IMR-90 (cell line): ENCODE data around the gene NRXN2. TPM values are rescaled to one million over a fixed set of nuclear protein-coding genes. Genes with fewer than 3 reads are reported as not detected.

ENCODE experiments used
- ATAC-seq: fragments of 200-7000 bp; cut with Tn5 transposase; 2 replicates; pipeline ENCODE4 v1.9.1; 2020; ENCODE audit warnings: low read depth, mild to moderate bottlenecking, moderate library complexity
- BruUV-seq: library from RNA; stranded (reverse); fragments of 400-500 nt; replicated peaks from 2 replicates; lab custom pipeline; 2021; lab: Mats Ljungman, UMichigan
- CTCF ChIA-PET: fragments of 300-600 bp; formaldehyde crosslinking; extraction: SDS; loops from one replicate; lab custom pipeline; 2021; ENCODE audit warnings: antibody characterized with exemption; lab: Yijun Ruan, JAX
- POLR2A ChIA-PET: fragments of 300-600 bp; sonication (Branson Sonifier 250); formaldehyde crosslinking; loops from one replicate; lab custom pipeline; 2022; ENCODE audit warnings: antibody characterized with exemption; ENCODE audit not compliant: unreplicated experiment; lab: Charles Lee
- DNase-seq: peaks from one replicate; pipeline ENCODE4 v3.0.0; 2013
- H2AFZ ChIP-seq: replicated peaks from 2 replicates; pipeline ENCODE3; 2013; ENCODE audit warnings: low read length, mild to moderate bottlenecking; ENCODE audit not compliant: poor library complexity
- H2AK5ac ChIP-seq: 2 replicates; pipeline ENCODE4 v1.6.1; 2013; ENCODE audit warnings: low read depth, low read length, inconsistent platforms
- H2AK9ac ChIP-seq: replicated peaks from 2 replicates; pipeline ENCODE3; 2013; ENCODE audit warnings: mild to moderate bottlenecking, low read depth, low read length, moderate library complexity; ENCODE audit not compliant: poor library complexity
- H2BK120ac ChIP-seq: 2 replicates; pipeline ENCODE4 v1.6.1; 2013; ENCODE audit warnings: low read depth, low read length, inconsistent platforms
- H2BK15ac ChIP-seq: 3 replicates; pipeline ENCODE4 v1.6.1; 2013; ENCODE audit warnings: low read depth, low read length, inconsistent platforms
- H2BK20ac ChIP-seq: 2 replicates; pipeline ENCODE4 v1.6.1; 2013; ENCODE audit warnings: low read depth, mild to moderate bottlenecking, inconsistent platforms, low read length, moderate library complexity
- H2BK5ac ChIP-seq: 2 replicates; pipeline ENCODE4 v1.6.1; 2013; ENCODE audit warnings: mild to moderate bottlenecking, low read depth, low read length, inconsistent platforms; ENCODE audit not compliant: poor library complexity, severe bottlenecking
- H3K14ac ChIP-seq: replicated peaks from 2 replicates; pipeline ENCODE4 v1.6.1; 2013; ENCODE audit warnings: low read depth, low read length, inconsistent platforms
- H3K18ac ChIP-seq: 2 replicates; pipeline ENCODE4 v1.6.1; 2013; ENCODE audit warnings: low read depth, low read length, control low read depth
- H3K23ac ChIP-seq: 2 replicates; pipeline ENCODE4 v1.6.1; 2013; ENCODE audit warnings: low read depth, low read length, inconsistent platforms
- H3K27ac ChIP-seq: 2 replicates; pipeline ENCODE4 v1.5.1; 2013; ENCODE audit warnings: mild to moderate bottlenecking, control low read depth, low read length; ENCODE audit not compliant: insufficient read depth
- H3K27me3 ChIP-seq: 2 replicates; pipeline ENCODE4 v1.6.1; 2013; ENCODE audit warnings: low read length; ENCODE audit not compliant: control insufficient read depth, insufficient read depth
- H3K36me3 ChIP-seq: 2 replicates; pipeline ENCODE4 v1.6.1; 2013; ENCODE audit warnings: low read length, mixed read lengths; ENCODE audit not compliant: control insufficient read depth, insufficient read depth
- H3K4ac ChIP-seq: 2 replicates; pipeline ENCODE4 v1.6.1; 2013; ENCODE audit warnings: low read depth, low read length, inconsistent platforms
- H3K4me1 ChIP-seq: 2 replicates; pipeline ENCODE4 v1.6.1; 2013; ENCODE audit warnings: low read length, mixed read lengths; ENCODE audit not compliant: control insufficient read depth, insufficient read depth
- H3K4me2 ChIP-seq: 2 replicates; pipeline ENCODE4 v1.6.1; 2013; ENCODE audit warnings: low read depth, mild to moderate bottlenecking, control low read depth, low read length, moderate library complexity
- H3K4me3 ChIP-seq: 2 replicates; pipeline ENCODE4 v1.5.1; 2013; ENCODE audit warnings: low read depth, mild to moderate bottlenecking, control low read depth, low read length, moderate library complexity; ENCODE audit not compliant: insufficient read depth
- H3K56ac ChIP-seq: 2 replicates; pipeline ENCODE4 v1.6.1; 2013; ENCODE audit warnings: low read length, inconsistent platforms; ENCODE audit not compliant: insufficient read depth; ENCODE audit errors: extremely low read depth
- H3K79me1 ChIP-seq, 2 experiments: 2 replicates each; pipeline ENCODE4 v1.6.1; 2013; ENCODE audit warnings: low read length in 2 of 2, inconsistent platforms in 1 of 2, low read depth in 1 of 2
- H3K9ac ChIP-seq: 2 replicates; pipeline ENCODE4 v1.6.1; 2013; ENCODE audit warnings: low read depth, low read length, control low read depth
- H3K9me1 ChIP-seq: 2 replicates; pipeline ENCODE4 v1.6.1; 2013; ENCODE audit warnings: low read length, inconsistent platforms; ENCODE audit not compliant: insufficient read depth
- H3K9me3 ChIP-seq: 2 replicates; pipeline ENCODE4 v1.6.1; 2013; ENCODE audit warnings: low read length; ENCODE audit not compliant: control insufficient read depth, insufficient read depth
- H4K20me1 ChIP-seq: 2 replicates; pipeline ENCODE4 v1.6.1; 2013; ENCODE audit warnings: low read length, inconsistent platforms; ENCODE audit not compliant: insufficient read depth
- H4K5ac ChIP-seq: 2 replicates; pipeline ENCODE4 v1.6.1; 2013; ENCODE audit warnings: mild to moderate bottlenecking, low read depth, low read length, control low read depth
- H4K8ac ChIP-seq, 2 experiments: 2 replicates each; pipeline ENCODE4 v1.6.1; 2013; ENCODE audit warnings: low read depth in 2 of 2, low read length in 2 of 2, control low read depth in 1 of 2, inconsistent platforms in 1 of 2
- H4K91ac ChIP-seq: 2 replicates; pipeline ENCODE4 v1.6.1; 2013; ENCODE audit warnings: low read depth, low read length, inconsistent platforms; ENCODE audit not compliant: insufficient read depth
- BHLHE40 ChIP-seq: fragments of 150-350 bp; IDR thresholded peaks from 2 replicates; pipeline ENCODE4 v1.6.1; 2016; ENCODE audit warnings: mild to moderate bottlenecking, low read depth, low read length
- CEBPB ChIP-seq: IDR thresholded peaks from 2 replicates; pipeline ENCODE4 v1.6.1; 2012; ENCODE audit warnings: low read depth, low read length, improper control_type of control experiment
- CHD1 ChIP-seq: IDR thresholded peaks from 2 replicates; pipeline ENCODE4 v1.6.1; 2012; ENCODE audit warnings: low read depth, low read length, improper control_type of control experiment
- ELK1 ChIP-seq: fragments of 150-350 bp; IDR thresholded peaks from 2 replicates; pipeline ENCODE4 v1.6.1; 2016; ENCODE audit warnings: low read depth, mild to moderate bottlenecking, low read length, moderate library complexity, borderline replicate concordance
- MAZ ChIP-seq: IDR thresholded peaks from 2 replicates; pipeline ENCODE4 v1.6.1; 2012; ENCODE audit warnings: low read depth, mild to moderate bottlenecking, low read length, improper control_type of control experiment, moderate library complexity, borderline replicate concordance
- NFE2L2 ChIP-seq: fragments of 150-350 bp; IDR thresholded peaks from 2 replicates; pipeline ENCODE4 v1.6.1; 2016; ENCODE audit warnings: low read depth, mild to moderate bottlenecking, low read length
- RAD21 ChIP-seq: IDR thresholded peaks from 2 replicates; pipeline ENCODE4 v1.6.1; 2012; ENCODE audit warnings: low read length, improper control_type of control experiment
- RFX5 ChIP-seq: IDR thresholded peaks from 2 replicates; pipeline ENCODE4 v1.8.0; 2012; ENCODE audit warnings: low read depth, mild to moderate bottlenecking, low read length, moderate library complexity
- SMC3 ChIP-seq: fragments of 150-350 bp; IDR thresholded peaks from 2 replicates; pipeline ENCODE4 v1.6.1; 2016; ENCODE audit warnings: low read depth, mild to moderate bottlenecking, antibody characterized with exemption, low read length, moderate library complexity
- WGBS, 2 experiments: methylation state at CpG; one replicate each; pipeline versions ENCODE4 v1.1.5 to v1.1.7; 2013; ENCODE audit warnings: missing lambda C conversion rate in 2 of 2; ENCODE audit not compliant: insufficient read length in 1 of 2; ENCODE audit errors: extremely low coverage in 2 of 2; 5-methylcytosine and 5-hydroxymethylcytosine counted together
- dilution Hi-C: fragments of 300-500 bp; cut with HindIII; formaldehyde crosslinking; loops from one replicate; pipeline ENCODE4 v1.14.3; 2018; ENCODE audit warnings: low sequenced_read_pairs; ENCODE audit not compliant: unreplicated experiment
- in situ Hi-C: fragments of 300-500 bp; cut with MboI; formaldehyde crosslinking; loops from 3 replicates; pipeline ENCODE4 v1.14.3; 2019; ENCODE audit warnings: low sequenced_read_pairs, inconsistent platforms, mixed read lengths
- intact Hi-C: fragments of 100-400 bp; cut with micrococcal nuclease; formaldehyde crosslinking; loops from 2 replicates; pipeline ENCODE4 v1.10.0; 2022
- polyA plus RNA-seq, 3 experiments: library from polyadenylated mRNA; depleted of rRNA; stranded (reverse); fragments of >200 nt; gene quantifications; 2 replicates each; pipeline ENCODE4 v1.2.3, GENCODE V29; 2012; ENCODE audit warnings: low replicate concordance in 1 of 3
- total RNA-seq: library from RNA; depleted of rRNA; stranded (reverse); fragments of >200 nt; gene quantifications from 2 replicates; pipeline ENCODE4 v1.2.3, GENCODE V29; 2012
- TF ChIP-seq, protein P1 (sequence below): fragments of 150-350 bp; IDR thresholded peaks from 2 replicates; pipeline ENCODE4 v1.6.1; 2017; ENCODE audit warnings: mild to moderate bottlenecking, antibody characterized with exemption, low read length, low read depth

NRXN2 gene
- total and polyA plus RNA-seq, 2 of the 4 experiments (the other 2 are of a cell fraction), result 0.18 to 0.22 TPM

- Histone ChIP-seq H2BK120ac (no peak overlapping the region), H2AFZ (peak overlapping the region; percentile 58), H3K9me3 (no peaks in the 10 kb centered on the region), H2AK5ac (no peak overlapping the region), H2AK9ac (no peak overlapping the region), H3K4me3 (no peak overlapping the region), H3K18ac (no peak overlapping the region), H2BK15ac (no peak overlapping the region), H3K56ac (no peak overlapping the region), H2BK20ac (no peak overlapping the region), H3K9me1 (no peaks in the 10 kb centered on the region), H3K4ac (no peak overlapping the region), H3K4me2 (no peak overlapping the region), H3K4me1 (no peaks in the 10 kb centered on the region), H2BK5ac (no peak overlapping the region), H3K27me3 (peaks cover 35% of the 10 kb centered on the region), H3K9ac (no peak overlapping the region), H4K5ac (no peak overlapping the region), H3K23ac (no peak overlapping the region), H3K79me1 (no peaks in the 10 kb centered on the region), H4K20me1 (no peaks in the 10 kb centered on the region), H3K36me3 (no peaks in the 10 kb centered on the region), H4K91ac (no peak overlapping the region), H4K8ac (no peak overlapping the region), H3K27ac (no peak overlapping the region), H3K14ac (no peak overlapping the region)
- 63% methylated on average over 7 of the region's 22 CpGs; no CpG with 5 or more reads in 1 of the 2 experiments for WGBS, 2 experiments
- ATAC-seq (no peak), DNase-seq (no peak)
- TF ChIP-seq NFE2L2 (no peak), BHLHE40 (no peak), RAD21 (no peak), ELK1 (no peak), CEBPB (no peak), RFX5 (no peak), MAZ (no peak), SMC3 (no peak), CHD1 (no peak)
- TF ChIP-seq, protein P1, sequence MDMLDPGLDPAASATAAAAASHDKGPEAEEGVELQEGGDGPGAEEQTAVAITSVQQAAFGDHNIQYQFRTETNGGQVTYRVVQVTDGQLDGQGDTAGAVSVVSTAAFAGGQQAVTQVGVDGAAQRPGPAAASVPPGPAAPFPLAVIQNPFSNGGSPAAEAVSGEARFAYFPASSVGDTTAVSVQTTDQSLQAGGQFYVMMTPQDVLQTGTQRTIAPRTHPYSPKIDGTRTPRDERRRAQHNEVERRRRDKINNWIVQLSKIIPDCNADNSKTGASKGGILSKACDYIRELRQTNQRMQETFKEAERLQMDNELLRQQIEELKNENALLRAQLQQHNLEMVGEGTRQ, result no peak
- POLR2A ChIA-PET, result no interaction called here
- intact Hi-C loops (no loop called here), dilution Hi-C loops (no loop called here), in situ Hi-C loops (no loop called here)
- CTCF ChIA-PET, result no interaction called here
- no TSS peak for BruUV-seq
Observed at GRCh38 chr11:64571410-64572091, 151.4 kb downstream of the NRXN2 start.
